AG08395 (cell line): Measurements from ENCODE around the gene OR7A10.
"Not testable (repeated sequence)": the region's sequence is repeated elsewhere in the genome, so short reads cannot be mapped to it uniquely, and the experiment has no call there.

Experiments used
- DNase-seq: peaks from one replicate; pipeline ENCODE4 v3.0.0; 2012; ENCODE audit warnings: mixed read lengths, low spot score

The OR7A10 gene

DNA sequence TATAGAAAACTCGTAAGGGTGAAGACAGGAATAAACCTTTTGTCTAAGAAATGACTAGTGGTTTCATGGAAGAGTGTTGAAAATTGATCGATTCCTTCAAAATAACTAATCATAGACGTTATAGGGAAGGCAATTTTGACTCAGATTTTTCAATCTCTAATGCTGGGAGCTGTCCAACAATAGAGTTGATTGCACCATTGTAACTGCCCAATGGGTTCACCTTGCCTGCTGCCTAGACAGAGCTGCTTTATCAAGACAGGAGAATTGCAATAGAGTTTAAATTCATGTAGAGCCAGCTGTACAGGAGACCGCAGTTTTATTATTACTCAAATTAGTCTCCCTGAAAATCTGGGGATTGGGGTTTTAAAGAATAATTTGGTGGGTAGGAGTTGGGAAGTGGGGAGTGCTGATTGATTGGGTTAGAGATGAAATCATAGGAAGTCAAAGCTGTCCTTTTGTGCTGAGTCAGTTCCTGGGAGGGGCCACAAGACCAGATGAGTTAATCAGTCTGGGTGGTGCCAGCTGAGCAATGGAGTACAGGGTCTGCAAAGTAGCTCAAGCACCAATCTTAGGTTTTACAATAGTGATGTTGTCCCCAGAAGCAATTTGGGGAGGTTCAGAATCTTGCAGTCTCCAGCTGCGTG, 53.5 kb downstream of the OR7A10 start:
- DNase-seq = no peak

DNA sequence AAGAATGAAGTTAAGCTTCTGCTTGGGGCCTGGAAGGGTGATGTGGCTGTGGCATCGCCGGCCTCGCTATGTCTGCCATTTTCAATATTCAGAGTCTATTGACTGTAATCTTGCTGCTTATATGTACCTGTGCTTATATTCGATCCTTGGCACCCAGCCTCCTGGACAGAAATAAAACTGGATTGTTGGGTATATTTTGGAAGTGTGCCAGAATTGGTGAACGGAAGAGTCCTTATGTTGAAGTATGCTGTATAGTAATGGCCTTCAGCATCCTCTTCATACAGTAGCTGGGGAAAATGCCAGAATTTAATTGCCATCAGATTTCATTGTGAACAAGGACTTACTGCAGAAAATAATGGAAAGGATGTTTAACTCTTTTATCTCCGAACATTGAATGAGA, 56.5 kb downstream of the OR7A10 start:
- not testable (repeated sequence) for DNase-seq
